GM12878 (cell line): ENCODE results near the gene GAB3. TPM values are rescaled to one million over a fixed set of nuclear protein-coding genes. Genes with fewer than 3 reads are reported as not detected.

ENCODE experiments used
- ATF2 ChIP-seq: IDR thresholded peaks from 2 replicates; pipeline ENCODE4 v1.6.1; 2012; ENCODE audit warnings: low read length, inconsistent platforms
- IRF3 ChIP-seq: fragments of 450-650 bp; IDR thresholded peaks from 2 replicates; pipeline ENCODE4 v1.6.1; 2014; ENCODE audit warnings: mild to moderate bottlenecking
- JUND ChIP-seq: IDR thresholded peaks from 2 replicates; pipeline ENCODE4 v1.6.1; 2012; ENCODE audit warnings: low read depth, mild to moderate bottlenecking, low read length, improper control_type of control experiment, moderate library complexity
- MEF2B ChIP-seq: fragments of 450-650 bp; IDR thresholded peaks from 2 replicates; pipeline ENCODE4 v1.6.1; 2018; ENCODE audit warnings: mild to moderate bottlenecking, moderate library complexity; ENCODE audit not compliant: partially characterized antibody, poor library complexity, severe bottlenecking
- MLLT1 ChIP-seq: fragments of 450-650 bp; IDR thresholded peaks from 2 replicates; pipeline ENCODE4 v1.6.1; 2016; ENCODE audit warnings: mild to moderate bottlenecking
- PKNOX1 ChIP-seq: fragments of 450-650 bp; IDR thresholded peaks from 2 replicates; pipeline ENCODE4 v1.6.1; 2016; ENCODE audit warnings: mild to moderate bottlenecking
- POLR2AphosphoS5 ChIP-seq: IDR thresholded peaks from 2 replicates; pipeline ENCODE4 v1.6.1; 2011; ENCODE audit warnings: mild to moderate bottlenecking, low read length, inconsistent platforms
- POU2F2 ChIP-seq: IDR thresholded peaks from 3 replicates; pipeline ENCODE4 v1.6.1; 2011; ENCODE audit warnings: low read depth, mild to moderate bottlenecking, low read length, borderline replicate concordance
- SUPT20H ChIP-seq: IDR thresholded peaks from 2 replicates; pipeline ENCODE4 v1.6.1; 2011; ENCODE audit warnings: low read depth, mild to moderate bottlenecking, low read length, moderate library complexity, borderline replicate concordance; ENCODE audit not compliant: control insufficient read depth
- USF1 ChIP-seq: IDR thresholded peaks from 2 replicates; pipeline ENCODE4 v1.6.1; 2011; ENCODE audit warnings: borderline replicate concordance, low read depth, mild to moderate bottlenecking, moderate library complexity, mixed read lengths, low read length; ENCODE audit not compliant: insufficient read depth; ENCODE audit errors: extremely low read length
- ZBED1 ChIP-seq: IDR thresholded peaks from 2 replicates; pipeline ENCODE4 v1.6.1; 2016; ENCODE audit warnings: borderline replicate concordance
- ZBTB4 ChIP-seq: fragments of 450-650 bp; formaldehyde crosslinking; IDR thresholded peaks from 2 replicates; pipeline ENCODE4 v1.4.0; 2022; ENCODE audit warnings: mild to moderate bottlenecking, moderate library complexity
- ZBTB40 ChIP-seq: fragments of 450-650 bp; IDR thresholded peaks from 2 replicates; pipeline ENCODE4 v1.6.1; 2016; ENCODE audit warnings: mild to moderate bottlenecking, moderate library complexity, borderline replicate concordance
- polyA plus RNA-seq, 11 experiments: library from polyadenylated mRNA; depleted of rRNA in 4 of 11; unstranded in 6 of 11; stranded (reverse) in 5 of 11; fragments of >200 nt; fragmentation: Nextera tagmentation in 4 of 11; fragmentation: Illumina TruSeq in 1 of 11; extraction: Ambion mirVana in 4 of 11; extraction: Trizol in 1 of 11; gene quantifications; 1 replicate in 1 of 11; 2 replicates in 10 of 11; pipeline versions ENCODE4 v1.2.1 to v1.2.3, GENCODE V29; 2011 to 2016; ENCODE audit warnings: inconsistent platforms in 2 of 11, missing spikeins in 2 of 11, low read depth in 1 of 11
- total RNA-seq, 4 experiments: library from RNA; depleted of rRNA in 3 of 4; stranded (reverse); fragments of >200 nt in 3 of 4; fragmentation: Illumina TruSeq in 1 of 4; extraction: Trizol in 1 of 4; gene quantifications; 2 replicates each; pipeline versions ENCODE4 v1.2.1 to v1.2.3, GENCODE V29; 2013 to 2021

GAB3 gene
- total and polyA plus RNA-seq, 10 of the 15 experiments (the other 5 are each of a cell fraction or from before 2014, with no cell fraction given), result 0.10 to 2.0 (median 0.85) TPM

GRCh38 chrX:154762537-154763296, 11.8 kb upstream of the GAB3 start, which contains the start of gene DKC1 (continued):
- no peak for TF ChIP-seq MLLT1
- no peak for TF ChIP-seq ZBTB40
- TF ChIP-seq POLR2AphosphoS5, result peak; percentile 62
- TF ChIP-seq JUND, result no peak
- TF ChIP-seq ZBTB4 (CRISPR knock-in tag), result no peak
- no peak for TF ChIP-seq MEF2B
- TF ChIP-seq PKNOX1, result peak; percentile 19; the same call in 1 of the 2 replicates
- TF ChIP-seq SUPT20H, result no peak
- TF ChIP-seq ZBED1, result no peak
- TF ChIP-seq USF1, result no peak
- TF ChIP-seq IRF3, result no peak
- TF ChIP-seq POU2F2, result no peak
- TF ChIP-seq ATF2, result no peak
